ENCODE measurements around the gene SPNS3.

SPNS3 gene

DNA sequence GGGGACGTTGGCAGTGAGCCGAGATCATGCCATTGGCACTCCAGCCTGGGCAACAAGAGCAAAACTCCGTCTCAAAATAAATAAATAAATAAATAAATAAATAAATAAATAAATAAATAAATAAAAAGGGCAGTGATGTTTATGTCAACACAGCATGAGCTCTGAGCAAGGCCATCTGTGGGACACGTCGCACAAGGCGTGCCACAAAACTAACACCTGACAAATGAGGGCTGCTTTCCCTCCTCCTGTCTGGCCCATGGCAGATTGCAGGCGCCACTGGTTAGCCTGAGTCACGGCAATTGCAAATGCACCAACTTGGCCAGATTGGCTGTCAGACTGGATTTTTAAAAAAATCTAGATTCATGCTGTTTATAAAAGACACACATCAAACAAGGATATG lies 25.9 kb upstream of the SPNS3 start:
- TF ChIP-seq, protein P1, sequence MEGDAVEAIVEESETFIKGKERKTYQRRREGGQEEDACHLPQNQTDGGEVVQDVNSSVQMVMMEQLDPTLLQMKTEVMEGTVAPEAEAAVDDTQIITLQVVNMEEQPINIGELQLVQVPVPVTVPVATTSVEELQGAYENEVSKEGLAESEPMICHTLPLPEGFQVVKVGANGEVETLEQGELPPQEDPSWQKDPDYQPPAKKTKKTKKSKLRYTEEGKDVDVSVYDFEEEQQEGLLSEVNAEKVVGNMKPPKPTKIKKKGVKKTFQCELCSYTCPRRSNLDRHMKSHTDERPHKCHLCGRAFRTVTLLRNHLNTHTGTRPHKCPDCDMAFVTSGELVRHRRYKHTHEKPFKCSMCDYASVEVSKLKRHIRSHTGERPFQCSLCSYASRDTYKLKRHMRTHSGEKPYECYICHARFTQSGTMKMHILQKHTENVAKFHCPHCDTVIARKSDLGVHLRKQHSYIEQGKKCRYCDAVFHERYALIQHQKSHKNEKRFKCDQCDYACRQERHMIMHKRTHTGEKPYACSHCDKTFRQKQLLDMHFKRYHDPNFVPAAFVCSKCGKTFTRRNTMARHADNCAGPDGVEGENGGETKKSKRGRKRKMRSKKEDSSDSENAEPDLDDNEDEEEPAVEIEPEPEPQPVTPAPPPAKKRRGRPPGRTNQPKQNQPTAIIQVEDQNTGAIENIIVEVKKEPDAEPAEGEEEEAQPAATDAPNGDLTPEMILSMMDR (IDR thresholded peaks at IDR 0.05; ENCODE audit: control extremely low read depth, extremely low read depth, low read depth, missing control alignments): no peak
- no peak for DNase-seq (ENCODE audit: extremely low spot score)
- ChIA-PET CTCF (interaction anchor here (0.9 to 8.2 kb wide), 6 partner anchors 8 to 208 kb away, joined by 3 to 45 read pairs (median 7); no protein-coding TSS in a partner anchor), POLR2A (no interaction called here)

DNA sequence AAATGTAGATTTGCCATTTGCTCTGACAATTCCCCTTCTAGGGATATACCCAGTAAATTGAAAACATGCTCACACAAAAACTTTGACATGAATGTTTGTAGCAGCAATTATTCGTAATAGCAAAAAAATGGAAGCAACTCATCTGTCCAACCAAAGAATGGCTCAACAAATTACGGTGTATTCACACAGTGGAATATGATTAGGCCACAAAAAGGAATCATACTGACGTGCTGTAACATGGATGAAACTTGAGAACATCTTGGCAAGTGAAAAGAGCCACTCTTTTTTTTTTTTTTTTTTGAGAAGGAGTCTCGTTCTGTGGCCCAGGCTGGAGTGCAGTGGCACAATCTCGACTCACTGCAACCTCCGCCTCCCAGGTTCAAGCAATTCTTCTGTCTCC lies 24.1 kb upstream of the SPNS3 start:
- ChIA-PET CTCF (interaction anchor here (2.0 to 14.1 kb wide), 2 partner anchors 194 to 210 kb away, joined by 10 to 248 read pairs; no protein-coding TSS in a partner anchor), POLR2A (no interaction called here)
- TF ChIP-seq, protein P1 (IDR thresholded peaks at IDR 0.05; ENCODE audit: control extremely low read depth, extremely low read depth, low read depth, missing control alignments): no peak
- no peak for DNase-seq (ENCODE audit: extremely low spot score)

DNA sequence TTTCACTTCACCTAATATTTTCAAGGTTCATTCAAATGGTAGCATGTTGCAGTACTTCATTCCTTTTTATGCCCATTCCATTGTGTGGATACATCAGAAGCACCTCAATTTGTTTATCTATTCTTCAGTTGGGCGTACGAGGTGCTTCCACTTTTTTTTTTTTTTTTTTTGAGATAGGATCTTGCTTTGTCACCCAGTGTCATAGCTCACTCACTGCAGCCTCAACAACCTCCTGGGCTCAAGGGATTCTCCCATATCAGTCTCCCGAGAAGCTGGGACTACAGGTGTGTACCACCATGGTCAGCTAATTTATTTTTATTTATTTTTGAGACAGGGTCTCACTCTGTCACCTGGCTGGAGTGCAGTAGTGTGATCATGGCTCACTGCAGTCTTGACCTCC lies 22.5 kb upstream of the SPNS3 start:
- DNase-seq (ENCODE audit: extremely low spot score): no peak
- CTCF ChIA-PET: interaction anchor here (0.7 to 14.1 kb wide), 7 partner anchors 9 to 349 kb away, joined by 3 to 248 read pairs (median 6); no protein-coding TSS in a partner anchor
- POLR2A ChIA-PET: no interaction called here
- TF ChIP-seq, protein P1 (IDR thresholded peaks at IDR 0.05; ENCODE audit: control extremely low read depth, extremely low read depth, low read depth, missing control alignments): no peak

DNA sequence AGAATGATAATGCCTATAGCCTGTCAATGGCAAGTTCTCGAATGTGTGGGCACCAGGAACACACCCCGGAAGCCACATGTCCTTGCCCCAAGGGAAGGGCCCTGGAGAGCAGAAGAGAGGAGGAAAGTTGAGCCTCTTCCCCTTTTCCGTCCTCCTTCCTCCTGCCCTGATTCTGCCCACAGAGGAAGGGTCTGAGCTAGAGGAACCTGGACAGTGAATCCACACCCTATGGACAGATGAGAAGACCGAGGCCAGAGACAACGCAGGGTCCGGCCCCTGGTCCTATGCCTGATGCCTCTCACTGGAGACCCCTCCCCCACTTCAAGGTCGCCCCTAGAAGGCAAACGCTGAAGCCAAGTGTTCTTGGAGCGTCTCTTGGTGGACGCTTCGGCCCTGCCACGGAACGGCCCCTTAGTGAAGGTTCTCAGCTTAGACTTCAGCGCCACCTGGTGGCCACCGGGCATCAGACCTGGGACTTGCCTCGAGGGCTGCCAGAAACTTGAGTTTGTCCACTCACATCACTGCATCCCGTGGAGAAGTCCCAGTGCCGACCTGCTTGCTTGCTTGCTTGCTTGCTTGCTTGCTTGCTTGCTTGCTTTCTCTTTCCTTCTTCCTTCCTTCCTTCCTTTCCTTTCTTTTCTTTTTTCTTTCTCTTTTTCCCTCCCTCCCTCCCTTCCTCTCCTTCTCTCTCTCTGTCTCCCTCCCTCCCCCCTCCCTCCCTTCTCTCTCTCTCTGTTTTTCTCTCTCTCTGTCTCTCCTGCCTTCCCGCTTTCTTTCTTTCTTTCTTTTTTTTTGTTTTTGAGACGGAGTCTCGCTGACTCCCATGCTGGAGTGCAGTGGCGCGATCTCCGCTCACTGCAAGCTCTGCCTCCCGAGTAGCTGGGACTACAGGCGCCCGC lies 20.6 kb upstream of the SPNS3 start:
- POLR2A ChIA-PET: interaction anchor here (1.0 kb wide), 1 partner anchor 197 kb away, joined by 8 read pairs; no protein-coding TSS in a partner anchor
- CTCF ChIA-PET: interaction anchor here (0.6 to 14.1 kb wide), 21 partner anchors 8 to 478 kb away, joined by 3 to 248 read pairs (median 4); no protein-coding TSS in a partner anchor
- peak; percentile 89 for DNase-seq (ENCODE audit: extremely low spot score)
- TF ChIP-seq, protein P1 (IDR thresholded peaks at IDR 0.05; ENCODE audit: control extremely low read depth, extremely low read depth, low read depth, missing control alignments): peak; percentile 99

DNA sequence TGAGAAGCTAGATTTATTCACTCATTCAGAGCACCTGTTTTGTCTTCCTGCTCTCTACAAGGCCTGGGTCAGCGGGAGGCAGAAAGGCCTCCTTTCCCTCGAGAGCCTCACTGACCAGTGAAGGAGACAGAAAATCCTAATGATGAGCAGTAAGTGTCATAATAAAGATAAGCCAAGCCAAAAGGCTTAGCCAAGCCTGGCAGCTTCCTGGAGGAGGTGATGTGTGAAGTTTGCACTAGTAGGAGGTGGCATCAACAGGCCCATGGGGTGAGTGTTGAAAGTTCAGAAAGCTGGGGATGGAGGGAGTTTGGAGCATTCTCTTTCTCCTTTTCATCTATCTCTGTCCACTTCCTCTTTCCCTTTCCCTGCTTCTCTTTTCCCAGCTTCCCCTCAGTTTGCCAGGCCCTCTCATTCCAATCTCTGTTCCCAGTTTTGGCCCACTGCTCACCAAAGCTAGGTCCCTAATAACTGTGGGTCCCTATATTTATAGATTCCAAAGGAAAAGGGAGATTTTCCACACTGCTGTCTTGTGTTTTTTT lies 16.5 kb upstream of the SPNS3 start:
- CTCF ChIA-PET: interaction anchor here (0.9 to 14.1 kb wide), 7 partner anchors 18 to 217 kb away, joined by 3 to 248 read pairs (median 4); no protein-coding TSS in a partner anchor

DNA sequence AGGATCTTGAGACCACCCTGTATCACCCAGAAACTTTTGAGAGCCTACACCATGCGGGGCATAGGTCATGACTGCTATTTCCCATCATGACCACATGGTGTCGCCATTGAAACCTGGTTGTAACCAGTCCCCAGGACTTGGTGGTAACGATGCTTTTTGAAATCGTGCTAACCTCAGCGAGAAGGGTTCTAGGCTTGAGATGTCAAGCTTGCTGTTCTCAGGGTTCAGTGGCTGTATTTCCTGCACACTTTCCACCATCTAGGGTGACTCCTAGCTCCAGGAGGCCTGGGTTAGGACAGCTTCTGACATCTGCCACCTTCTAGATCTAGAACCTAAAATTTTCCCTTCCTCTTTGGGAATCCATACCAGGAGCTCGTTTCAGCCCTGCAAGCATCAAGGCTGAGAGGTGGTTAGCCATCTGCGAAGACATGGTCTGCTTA lies 13.0 kb upstream of the SPNS3 start:
- TF ChIP-seq, protein P1 (IDR thresholded peaks at IDR 0.05; ENCODE audit: control extremely low read depth, extremely low read depth, low read depth, missing control alignments): peak; percentile 78
- DNase-seq (ENCODE audit: extremely low spot score): peak; percentile 83
- POLR2A ChIA-PET: interaction anchor here (0.6 kb wide), 1 partner anchor 55 kb away, joined by 3 read pairs; no protein-coding TSS in a partner anchor

More for the DNA sequence above, 16.5 kb upstream of the SPNS3 start:
- DNase-seq (ENCODE audit: extremely low spot score): no peak
- TF ChIP-seq, protein P1 (IDR thresholded peaks at IDR 0.05; ENCODE audit: control extremely low read depth, extremely low read depth, low read depth, missing control alignments): no peak
- POLR2A ChIA-PET: no interaction called here

More for the DNA sequence above, 13.0 kb upstream of the SPNS3 start:
- CTCF ChIA-PET: interaction anchor here (0.7 to 14.1 kb wide), 26 partner anchors 9 to 261 kb away, joined by 3 to 248 read pairs (median 4); no protein-coding TSS in a partner anchor
